Posterior cingulate gyrus (tissue), 11 donors: ENCODE data around the gene GALNT6.

Experiments used
- DNase-seq, 10 donors: peaks; one replicate each; pipeline versions ENCODE4 v3.0.0 to v3.0.0-alpha.2; 2020 to 2021; ENCODE audit warnings: mixed read lengths in 3 of 10
- intact Hi-C: fragments of 100-400 bp; cut with DNase I; formaldehyde crosslinking; loops from one replicate; pipeline ENCODE4 v1.15.1; 2023

GALNT6 gene

GRCh38 chr12:51406290-51406689, 15.1 kb upstream of the GALNT6 start:
- DNase-seq = no peak
- intact Hi-C loops = no loop called here

GRCh38 chr12:51405801-51406207, 14.6 kb upstream of the GALNT6 start:
- intact Hi-C loops = no loop called here
- DNase-seq = no peak

- no peak for DNase-seq
- intact Hi-C loops = no loop called here
These were observed 13.4 kb upstream of the GALNT6 start for GRCh38 chr12:51404627-51405026.

GRCh38 chr12:51403681-51404136, 12.5 kb upstream of the GALNT6 start:
- intact Hi-C loops = no loop called here
- peak in 1 of 10 donors; percentile 89 for DNase-seq

- intact Hi-C loops = no loop called here
- DNase-seq = no peak
These were observed 12.0 kb upstream of the GALNT6 start for GRCh38 chr12:51403159-51403558.

GRCh38 chr12:51401900-51402299, 10.7 kb upstream of the GALNT6 start:
- DNase-seq = no peak
- intact Hi-C loops = no loop called here

GRCh38 chr12:51401486-51401885, 10.3 kb upstream of the GALNT6 start:
- intact Hi-C loops = no loop called here
- DNase-seq = peak in 1 of 10 donors; percentile 77

- intact Hi-C loops = no loop called here
- DNase-seq = no peak
These were observed 9.8 kb upstream of the GALNT6 start for GRCh38 chr12:51401020-51401419.

GRCh38 chr12:51399891-51400290, 8.7 kb upstream of the GALNT6 start:
- intact Hi-C loops = no loop called here
- DNase-seq = no peak

GRCh38 chr12:51397670-51398069, 6.5 kb upstream of the GALNT6 start:
- no peak for DNase-seq
- intact Hi-C loops = no loop called here

- intact Hi-C loops = no loop called here
- no peak for DNase-seq
These were observed 4.4 kb upstream of the GALNT6 start for GRCh38 chr12:51395283-51396230.

- intact Hi-C loops = no loop called here
- no peak for DNase-seq
These were observed 2.7 kb upstream of the GALNT6 start for GRCh38 chr12:51393676-51394545.

- peak in 2 of 10 donors; percentile 58 to 75 for DNase-seq
- intact Hi-C loops = no loop called here
These were observed 1.5 kb upstream of the GALNT6 start for GRCh38 chr12:51392556-51393237.

GRCh38 chr12:51390891-51391282, 319 bp downstream of the GALNT6 start:
- peak in 4 of 10 donors; percentile 18 to 84 (median 48) for DNase-seq
- intact Hi-C loops = no loop called here

- intact Hi-C loops = no loop called here
- peak in 1 of 10 donors; percentile 70 for DNase-seq
These were observed 749 bp downstream of the GALNT6 start for GRCh38 chr12:51390457-51390856.

- intact Hi-C loops = no loop called here
- peak in 1 of 10 donors; percentile 29 for DNase-seq
These were observed 1.8 kb downstream of the GALNT6 start for GRCh38 chr12:51389302-51389999.

- peak in 2 of 10 donors; percentile 2 to 18 for DNase-seq
- intact Hi-C loops = no loop called here
These were observed 2.4 kb downstream of the GALNT6 start for GRCh38 chr12:51388846-51389245.

GRCh38 chr12:51388069-51388799, 3.0 kb downstream of the GALNT6 start:
- peak in 4 of 10 donors; percentile 18 to 82 (median 53) for DNase-seq

GRCh38 chr12:51386351-51386750, 4.9 kb downstream of the GALNT6 start:
- peak in 1 of 10 donors; percentile 3 for DNase-seq
- intact Hi-C loops = no loop called here

More at GRCh38 chr12:51388069-51388799, 3.0 kb downstream of the GALNT6 start:
- intact Hi-C loops = no loop called here
